Stomach smooth muscle (tissue), 2 donors: ENCODE results near the gene COTL1.

ENCODE experiments used
- H3K27ac ChIP-seq: one replicate; pipeline ENCODE4 v1.7.0; 2013; ENCODE audit warnings: mild to moderate bottlenecking, low read length, inconsistent platforms
- H3K27me3 ChIP-seq, 2 donors: one replicate each; pipeline ENCODE4 v1.7.0; 2013; ENCODE audit warnings: low read length in 2 of 2; ENCODE audit not compliant: insufficient read depth in 2 of 2, control insufficient read depth in 1 of 2
- H3K36me3 ChIP-seq, 2 donors: one replicate each; pipeline ENCODE4 v1.7.0; 2013; ENCODE audit warnings: low read length in 2 of 2; ENCODE audit not compliant: control insufficient read depth in 2 of 2, insufficient read depth in 2 of 2
- H3K4me1 ChIP-seq: one replicate; pipeline ENCODE4 v1.7.0; 2013; ENCODE audit warnings: low read length; ENCODE audit not compliant: control insufficient read depth, insufficient read depth
- H3K4me3 ChIP-seq, 2 donors: one replicate each; pipeline ENCODE4 v1.7.0; 2013; ENCODE audit warnings: low read length in 2 of 2
- H3K9ac ChIP-seq, 2 donors: one replicate each; pipeline ENCODE4 v1.7.0; 2013; ENCODE audit warnings: low read length in 2 of 2, mild to moderate bottlenecking in 1 of 2
- H3K9me3 ChIP-seq, 2 donors: one replicate each; pipeline ENCODE4 v1.7.0; 2013; ENCODE audit warnings: low read length in 2 of 2; ENCODE audit not compliant: control insufficient read depth in 2 of 2
- donor health status: healthy.
- donor health status: Pancreatic carcinoma.

COTL1 gene

DNA sequence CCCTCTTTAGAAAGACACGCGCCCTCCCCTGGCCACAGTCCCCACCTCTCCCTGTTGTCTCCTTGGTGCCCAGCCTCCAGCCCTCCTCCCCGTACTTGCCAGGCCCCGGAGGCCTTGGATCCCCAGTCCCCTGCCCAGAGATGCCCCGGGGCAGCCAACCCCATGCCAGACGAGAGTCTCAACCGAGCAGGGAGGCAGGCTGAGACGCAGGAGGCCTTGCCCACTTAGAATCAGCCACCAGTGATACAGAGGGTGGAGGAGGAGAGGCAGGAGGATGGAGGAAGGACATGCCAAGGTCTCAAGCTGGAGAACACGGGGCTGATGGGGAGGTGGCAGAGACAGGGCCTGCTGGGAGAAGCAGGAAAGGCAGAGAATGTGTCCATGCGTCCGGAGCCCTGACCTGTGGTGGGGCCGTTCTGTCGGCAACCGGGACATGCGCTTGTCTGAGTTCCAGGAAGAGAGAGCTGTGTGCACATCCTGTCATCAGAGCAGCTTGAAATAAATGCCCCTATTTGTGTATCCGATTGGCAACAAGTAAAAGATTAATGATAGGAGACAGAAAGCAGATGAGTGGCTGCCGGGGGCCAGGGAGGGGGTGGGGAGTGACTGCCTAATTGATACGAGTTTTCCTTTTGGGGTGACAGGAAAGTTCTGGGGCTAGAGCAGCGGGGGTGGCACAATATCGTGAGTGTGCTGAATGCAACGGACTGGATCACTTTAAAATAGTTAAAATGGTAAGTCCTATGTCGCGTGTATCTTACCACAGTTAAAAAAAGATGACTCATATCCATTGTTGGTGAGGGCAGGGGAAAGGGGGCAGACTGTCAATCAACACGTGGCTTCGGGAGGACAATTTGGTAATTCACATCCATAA, 68.7 kb downstream of the COTL1 start:
- Histone ChIP-seq H3K4me3 (no peak overlapping the region), H3K9me3 (no peaks in the 10 kb centered on the region), H3K27me3 (peaks cover 0 to 2% of the 10 kb centered on the region in 2 donors), H3K27ac (no peak overlapping the region), H3K9ac (no peak overlapping the region), H3K4me1 (no peaks in the 10 kb centered on the region), H3K36me3 (no peaks in the 10 kb centered on the region)

DNA sequence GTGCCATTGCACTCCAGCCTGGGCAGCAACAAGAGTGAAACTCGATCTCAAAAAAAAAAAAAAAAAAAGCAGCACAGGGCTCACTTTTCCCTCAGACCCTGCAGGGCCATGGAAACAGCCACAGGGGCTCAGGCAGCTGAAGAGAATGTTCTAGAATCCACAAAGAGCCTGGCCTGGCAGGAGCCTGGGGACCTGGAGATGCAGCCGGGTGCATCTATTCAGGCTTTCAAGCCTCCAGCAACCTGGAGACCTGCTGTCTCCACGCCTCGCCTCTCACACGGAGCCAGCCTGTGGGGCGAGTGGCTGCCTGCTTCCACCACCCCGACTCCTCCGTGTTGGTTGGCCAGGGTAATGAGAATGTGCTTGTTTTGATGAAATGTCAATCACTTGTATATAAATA, 69.4 kb downstream of the COTL1 start:
- Histone ChIP-seq H3K27ac (no peak overlapping the region), H3K4me3 (no peak overlapping the region), H3K9me3 (no peaks in the 10 kb centered on the region), H3K9ac (no peak overlapping the region), H3K4me1 (no peaks in the 10 kb centered on the region), H3K27me3 (peaks cover 0 to 2% of the 10 kb centered on the region in 2 donors), H3K36me3 (no peaks in the 10 kb centered on the region)

DNA sequence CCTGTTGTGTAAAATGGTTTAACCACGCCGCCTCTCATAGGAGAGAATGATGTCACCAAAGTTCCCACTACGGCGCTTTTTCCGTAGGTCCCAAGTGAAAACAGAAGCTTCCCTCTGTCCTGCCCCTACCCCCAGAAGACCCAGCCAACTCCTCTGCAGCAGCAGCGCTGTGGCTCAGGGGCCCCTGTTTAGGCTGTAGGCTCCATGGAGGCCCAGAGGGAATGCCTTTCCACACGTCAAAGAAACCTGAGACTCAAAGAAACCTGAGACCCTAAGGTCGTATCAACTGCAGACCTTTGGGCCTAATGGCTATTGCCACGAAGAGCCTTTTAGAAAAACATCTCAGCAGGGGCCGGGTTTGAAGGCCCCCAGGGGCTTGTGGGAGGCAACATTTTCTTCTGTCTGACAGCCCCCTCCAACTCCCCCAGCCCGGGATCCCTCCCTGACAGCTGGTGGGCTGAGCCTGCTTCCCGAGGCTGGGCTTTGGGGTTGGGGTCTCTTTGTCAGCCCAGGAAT, 70.3 kb downstream of the COTL1 start:
- no peaks in the 10 kb centered on the region for H3K27me3 ChIP-seq
- no peaks in the 10 kb centered on the region for H3K4me1 ChIP-seq
- H3K9me3 ChIP-seq, result no peaks in the 10 kb centered on the region
- H3K27ac ChIP-seq, result no peak overlapping the region
- H3K36me3 ChIP-seq, result no peaks in the 10 kb centered on the region
- no peak overlapping the region for H3K9ac ChIP-seq
- H3K4me3 ChIP-seq, result no peak overlapping the region

DNA sequence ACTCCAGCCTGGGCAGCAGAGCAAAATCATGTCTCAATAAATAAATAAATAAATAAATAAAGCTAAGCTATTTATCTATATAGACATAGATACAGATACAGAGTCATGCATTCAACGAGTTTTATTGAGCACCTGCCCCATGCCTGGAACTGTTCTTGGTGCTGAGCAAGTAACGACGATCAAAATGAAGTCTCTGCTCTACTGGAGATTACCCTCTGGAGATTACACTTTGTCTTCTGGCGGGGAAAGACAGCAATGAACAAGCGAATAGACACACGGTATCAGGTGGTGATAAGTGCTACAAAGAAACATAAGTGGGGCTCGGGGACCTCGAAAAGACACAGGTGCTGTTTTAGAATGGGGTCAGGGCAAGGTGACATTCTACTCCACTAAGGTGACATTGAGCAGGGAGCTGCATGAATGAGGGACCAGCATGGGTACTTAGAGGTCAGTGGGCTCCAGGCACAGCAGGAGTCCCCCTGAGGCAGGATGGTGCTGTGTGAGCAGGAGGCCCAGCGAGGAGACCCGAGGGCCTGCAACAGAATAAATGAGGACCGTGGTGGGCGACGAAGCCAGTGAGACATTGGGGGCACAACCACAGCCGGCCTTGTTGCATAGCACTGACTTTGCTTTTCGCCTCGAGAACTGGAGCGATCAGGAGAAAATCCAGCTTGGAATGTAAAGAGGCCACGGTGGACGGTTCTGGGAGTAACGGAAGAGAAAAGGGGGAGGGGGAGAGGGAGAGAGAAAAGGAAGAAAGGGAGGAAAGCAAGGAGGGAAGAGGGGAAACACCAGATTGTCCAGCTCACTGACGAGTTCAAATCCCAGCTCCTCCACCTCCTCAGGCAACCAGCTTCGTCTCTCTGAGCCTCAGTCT, 71.0 kb downstream of the COTL1 start:
- Histone ChIP-seq H3K36me3 (no peaks in the 10 kb centered on the region), H3K9ac (no peak overlapping the region), H3K4me1 (no peaks in the 10 kb centered on the region), H3K27ac (no peak overlapping the region), H3K27me3 (no peaks in the 10 kb centered on the region), H3K4me3 (no peak overlapping the region), H3K9me3 (no peaks in the 10 kb centered on the region)

DNA sequence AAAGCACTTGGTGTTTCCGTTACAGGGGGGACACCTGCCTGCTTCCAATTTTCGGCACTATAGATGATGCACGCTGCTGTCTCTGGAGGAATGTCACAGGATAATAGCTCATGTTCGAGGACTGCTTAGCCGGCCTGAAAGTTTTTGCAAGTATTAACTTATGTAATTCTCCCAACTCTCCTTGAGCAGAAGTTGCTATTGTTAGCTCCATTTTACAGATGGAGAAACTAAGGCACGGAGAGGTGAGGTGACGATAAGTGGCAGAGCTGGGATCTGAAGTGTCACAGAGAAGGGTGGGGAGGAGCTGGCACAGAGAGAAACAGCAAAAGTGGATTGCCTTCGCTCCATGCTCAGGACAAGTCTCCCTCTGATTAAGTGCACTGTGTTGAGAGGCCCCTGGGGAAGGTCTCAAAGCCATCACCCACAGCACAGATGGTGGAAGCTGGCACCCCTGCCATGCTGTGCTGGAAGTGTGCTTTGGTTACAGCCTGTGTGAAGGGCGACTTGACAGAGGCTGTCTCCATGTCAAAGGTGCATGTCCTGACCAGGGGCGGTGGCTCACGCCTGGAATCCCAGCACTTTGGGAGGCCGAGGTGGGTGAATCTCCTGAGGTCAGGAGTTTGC, 72.7 kb downstream of the COTL1 start:
- H3K9me3 ChIP-seq, result no peaks in the 10 kb centered on the region
- H3K36me3 ChIP-seq, result no peaks in the 10 kb centered on the region
- no peak overlapping the region for H3K4me3 ChIP-seq
- H3K27me3 ChIP-seq, result no peaks in the 10 kb centered on the region
- no peak overlapping the region for H3K27ac ChIP-seq
- no peak overlapping the region for H3K9ac ChIP-seq
- no peaks in the 10 kb centered on the region for H3K4me1 ChIP-seq

DNA sequence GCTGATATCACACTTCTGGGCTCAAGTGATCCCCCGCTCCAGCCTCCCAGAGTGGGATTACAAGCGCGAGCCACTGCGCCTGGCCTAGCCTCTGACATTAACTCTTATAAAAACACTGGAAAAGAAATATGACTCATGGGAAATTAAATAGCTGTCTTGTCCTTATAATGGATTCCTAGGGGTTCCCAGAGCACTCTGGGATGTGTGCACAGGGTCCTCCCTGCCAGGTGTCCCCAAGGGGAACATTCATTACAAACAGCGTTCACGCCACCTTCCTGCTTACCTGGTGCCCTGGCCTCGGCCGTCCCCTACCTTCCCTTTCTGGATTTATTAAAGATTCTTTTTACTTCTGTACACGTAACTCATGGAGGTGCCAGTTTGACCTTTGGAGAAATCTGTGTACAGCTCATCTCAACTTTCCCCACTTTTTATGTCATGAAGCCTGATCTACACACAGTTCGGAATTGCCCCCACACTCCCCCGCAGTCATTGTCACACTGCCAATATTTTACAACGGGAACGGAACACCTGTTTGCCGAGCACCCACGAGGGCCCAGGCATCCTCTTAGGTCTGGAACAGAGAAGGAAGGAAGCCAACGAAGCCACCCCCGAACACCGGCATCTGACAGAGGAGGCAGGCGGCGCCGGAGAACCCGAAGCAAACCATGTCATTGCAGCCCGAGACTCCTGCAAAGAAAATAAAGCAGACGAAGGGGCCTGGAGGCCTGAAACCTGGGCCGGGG, 73.7 kb downstream of the COTL1 start:
- Histone ChIP-seq H3K9me3 (no peaks in the 10 kb centered on the region), H3K27me3 (no peaks in the 10 kb centered on the region), H3K36me3 (no peaks in the 10 kb centered on the region), H3K4me1 (no peaks in the 10 kb centered on the region), H3K27ac (no peak overlapping the region), H3K9ac (no peak overlapping the region), H3K4me3 (no peak overlapping the region)

DNA sequence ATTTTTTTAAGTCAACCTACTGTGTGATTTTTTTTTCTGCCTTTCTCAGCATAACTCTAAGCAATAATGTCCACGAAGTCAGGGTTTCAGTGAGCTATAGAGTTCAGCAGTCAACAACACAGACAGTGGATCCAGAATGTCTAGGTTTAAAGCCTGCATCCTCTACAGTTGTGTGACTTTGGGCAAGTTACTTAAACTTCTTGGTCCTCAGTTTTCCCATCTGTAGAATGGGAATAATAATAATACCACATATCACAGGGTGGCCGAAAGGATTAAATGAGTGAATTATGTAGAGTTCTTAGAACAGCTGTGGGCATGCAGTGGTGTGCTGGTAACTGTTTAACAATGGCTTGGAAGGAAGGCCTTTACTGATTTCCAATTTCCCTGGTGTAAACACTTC, 74.6 kb downstream of the COTL1 start:
- no peaks in the 10 kb centered on the region for H3K9me3 ChIP-seq
- no peak overlapping the region for H3K4me3 ChIP-seq
- no peaks in the 10 kb centered on the region for H3K27me3 ChIP-seq
- no peaks in the 10 kb centered on the region for H3K4me1 ChIP-seq
- no peaks in the 10 kb centered on the region for H3K36me3 ChIP-seq
- H3K9ac ChIP-seq, result no peak overlapping the region
- no peak overlapping the region for H3K27ac ChIP-seq

DNA sequence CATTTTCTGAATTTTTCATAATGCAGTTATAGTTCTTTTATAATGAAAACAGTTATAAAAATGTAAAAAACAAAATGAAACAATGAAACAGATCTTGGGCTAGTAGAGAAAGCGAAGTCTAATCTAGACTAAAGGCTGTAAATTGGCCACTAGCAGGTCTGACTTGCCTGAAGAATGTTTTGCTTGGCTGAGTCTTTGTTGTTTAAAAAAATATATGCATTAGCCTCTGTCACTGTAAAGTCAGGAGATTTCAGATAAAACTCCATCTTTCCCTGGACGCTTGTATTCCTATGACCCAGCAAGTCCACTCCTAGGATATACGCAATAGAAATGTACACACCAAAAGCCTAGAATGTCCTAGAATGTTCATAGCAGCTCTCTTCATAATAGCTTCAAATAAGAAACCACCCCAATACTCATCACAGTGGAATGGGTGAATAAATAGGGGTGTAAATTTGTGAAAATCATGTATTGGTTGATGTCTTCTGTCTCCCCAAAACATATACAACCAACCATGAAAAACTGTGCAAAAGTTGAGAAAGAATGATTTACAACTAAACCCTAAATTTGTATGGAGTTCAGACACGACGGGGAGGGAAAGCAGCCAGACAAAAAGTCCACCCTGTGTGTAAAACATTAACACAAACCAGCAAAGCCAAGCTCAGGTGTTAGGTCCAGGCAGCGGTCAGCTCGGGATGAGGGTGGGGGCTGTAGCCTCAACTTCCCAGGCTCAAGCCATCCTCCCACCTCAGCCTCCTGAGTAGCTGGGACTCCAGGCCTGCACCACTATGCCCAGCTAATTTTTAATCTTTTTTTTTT, 75.7 kb downstream of the COTL1 start:
- no peak overlapping the region for H3K4me3 ChIP-seq
- H3K9ac ChIP-seq, result no peak overlapping the region
- H3K27ac ChIP-seq, result no peak overlapping the region
- no peaks in the 10 kb centered on the region for H3K36me3 ChIP-seq
- no peaks in the 10 kb centered on the region for H3K4me1 ChIP-seq
- no peaks in the 10 kb centered on the region for H3K9me3 ChIP-seq
- H3K27me3 ChIP-seq, result no peaks in the 10 kb centered on the region

DNA sequence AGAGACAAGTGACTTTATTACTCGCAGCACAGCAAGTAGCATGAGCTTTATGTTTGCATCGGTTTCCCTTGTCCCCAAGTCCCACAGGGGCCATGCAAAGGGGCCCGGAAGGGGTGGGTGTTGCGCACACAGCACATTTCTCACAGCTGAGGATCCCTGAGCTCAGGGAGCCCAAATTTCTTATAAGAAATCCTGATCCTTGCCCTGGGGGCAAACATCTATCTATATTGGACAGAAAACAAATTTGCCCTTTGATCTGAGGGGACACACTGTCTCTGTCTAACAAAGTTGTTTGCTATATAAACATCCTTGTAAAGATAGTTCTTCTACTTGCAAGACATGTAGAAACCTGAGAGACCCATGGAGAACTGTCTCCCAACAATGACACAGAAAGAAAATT, 77.7 kb downstream of the COTL1 start:
- no peaks in the 10 kb centered on the region for H3K4me1 ChIP-seq
- H3K36me3 ChIP-seq, result no peaks in the 10 kb centered on the region
- no peaks in the 10 kb centered on the region for H3K27me3 ChIP-seq
- H3K9ac ChIP-seq, result no peak overlapping the region
- no peak overlapping the region for H3K4me3 ChIP-seq
- no peaks in the 10 kb centered on the region for H3K9me3 ChIP-seq
- no peak overlapping the region for H3K27ac ChIP-seq
